ENCODE results near the gene FAAP20.
A peak's percentile ranks its signal among the peaks of the same experiment; 100 is the strongest.

Gene FAAP20

GRCh38 chr1:2210084-2210653 is 15.6 kb upstream of the FAAP20 start:
- peak; percentile 33 for DNase-seq

- DNase-seq: peak; percentile 36
Observed at GRCh38 chr1:2209400-2210083, 15.0 kb upstream of the FAAP20 start.

GRCh38 chr1:2208309-2209239 is 14.0 kb upstream of the FAAP20 start:
- peak; percentile 82 for DNase-seq

GRCh38 chr1:2206813-2207487 is 12.4 kb upstream of the FAAP20 start:
- DNase-seq: peak; percentile 30

GRCh38 chr1:2205191-2205952 is 10.8 kb upstream of the FAAP20 start:
- peak; percentile 96 for DNase-seq

- peak; percentile 94 for DNase-seq
Observed at GRCh38 chr1:2204415-2205190, 10.0 kb upstream of the FAAP20 start.

GRCh38 chr1:2203671-2204414 is 9.3 kb upstream of the FAAP20 start:
- DNase-seq: no peak

- no peak for DNase-seq
Observed at GRCh38 chr1:2202843-2203601, 8.4 kb upstream of the FAAP20 start.

GRCh38 chr1:2202008-2202575 is 7.5 kb upstream of the FAAP20 start:
- DNase-seq: no peak

GRCh38 chr1:2201062-2201461 is 6.5 kb upstream of the FAAP20 start:
- no peak for DNase-seq

GRCh38 chr1:2200308-2200943 is 5.9 kb upstream of the FAAP20 start:
- no peak for DNase-seq

GRCh38 chr1:2199042-2199810 is 4.7 kb upstream of the FAAP20 start:
- DNase-seq: peak; percentile 93

GRCh38 chr1:2198571-2198970 is 4.0 kb upstream of the FAAP20 start:
- no peak for DNase-seq

GRCh38 chr1:2197707-2198165 is 3.2 kb upstream of the FAAP20 start:
- no peak for DNase-seq

- no peak for DNase-seq
Observed at GRCh38 chr1:2196901-2197638, 2.5 kb upstream of the FAAP20 start.

- DNase-seq: no peak
Observed at GRCh38 chr1:2195785-2196184, 1.2 kb upstream of the FAAP20 start.

GRCh38 chr1:2194898-2195673 is 514 bp upstream of the FAAP20 start:
- peak; percentile 94 for DNase-seq
